DOHH2 (cell line): Measurements from ENCODE around the gene CTRL.

Experiments used
- EZH2phosphoT487 ChIP-seq: fragments of 200-600 bp; sonication (generic); IDR thresholded peaks from 2 replicates; pipeline ENCODE4 v1.6.1; 2017; ENCODE audit warnings: borderline replicate concordance, mild to moderate bottlenecking, antibody characterized with exemption, low read length, moderate library complexity, mixed read lengths
- TF ChIP-seq, protein P1 (sequence below): fragments of 200-600 bp; sonication (generic); IDR thresholded peaks from one replicate; pipeline ENCODE4 v1.5.1; 2014; ENCODE audit warnings: antibody characterized with exemption, mild to moderate bottlenecking, low read depth, low read length; ENCODE audit not compliant: poor library complexity, severe bottlenecking

DNA sequence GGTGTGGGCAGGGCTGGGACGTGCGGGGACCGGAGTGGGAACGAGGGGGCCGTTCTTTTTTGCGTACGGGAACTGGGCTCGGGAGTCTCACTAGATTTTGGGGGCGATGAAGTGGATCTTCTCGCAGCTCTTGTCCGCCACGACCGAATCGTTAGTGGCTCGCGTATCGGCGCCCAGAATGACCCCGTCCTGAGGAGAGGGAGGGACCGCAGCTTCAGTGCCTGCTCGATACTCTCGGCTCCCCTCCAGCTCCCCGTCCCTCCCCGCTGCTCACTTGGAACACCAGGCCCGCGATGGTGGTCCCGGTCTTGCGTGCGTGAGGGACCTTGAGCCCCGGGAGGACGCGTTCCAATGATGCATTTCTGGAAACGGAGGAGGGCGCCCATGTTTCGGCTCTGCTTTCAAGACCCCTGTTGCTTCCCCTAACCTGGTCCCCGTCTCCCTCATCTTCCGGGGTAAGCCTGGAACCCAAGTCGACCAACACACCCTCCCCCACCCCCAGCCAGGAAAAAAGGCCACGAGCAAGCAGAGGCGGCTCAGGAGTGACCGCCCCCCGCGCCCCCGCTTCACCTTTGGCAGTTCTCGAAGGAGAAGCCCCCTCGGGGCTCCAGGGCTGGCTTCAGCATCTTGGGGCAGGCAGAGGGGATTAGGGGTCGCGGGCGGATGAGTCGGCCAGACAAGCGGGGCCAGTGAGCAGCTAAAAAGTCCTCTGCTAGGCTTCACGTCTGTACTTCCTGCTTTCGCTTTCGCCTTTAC is 4.6 kb upstream of the CTRL start, which contains the start of gene PSMB10:
- TF ChIP-seq, protein P1, sequence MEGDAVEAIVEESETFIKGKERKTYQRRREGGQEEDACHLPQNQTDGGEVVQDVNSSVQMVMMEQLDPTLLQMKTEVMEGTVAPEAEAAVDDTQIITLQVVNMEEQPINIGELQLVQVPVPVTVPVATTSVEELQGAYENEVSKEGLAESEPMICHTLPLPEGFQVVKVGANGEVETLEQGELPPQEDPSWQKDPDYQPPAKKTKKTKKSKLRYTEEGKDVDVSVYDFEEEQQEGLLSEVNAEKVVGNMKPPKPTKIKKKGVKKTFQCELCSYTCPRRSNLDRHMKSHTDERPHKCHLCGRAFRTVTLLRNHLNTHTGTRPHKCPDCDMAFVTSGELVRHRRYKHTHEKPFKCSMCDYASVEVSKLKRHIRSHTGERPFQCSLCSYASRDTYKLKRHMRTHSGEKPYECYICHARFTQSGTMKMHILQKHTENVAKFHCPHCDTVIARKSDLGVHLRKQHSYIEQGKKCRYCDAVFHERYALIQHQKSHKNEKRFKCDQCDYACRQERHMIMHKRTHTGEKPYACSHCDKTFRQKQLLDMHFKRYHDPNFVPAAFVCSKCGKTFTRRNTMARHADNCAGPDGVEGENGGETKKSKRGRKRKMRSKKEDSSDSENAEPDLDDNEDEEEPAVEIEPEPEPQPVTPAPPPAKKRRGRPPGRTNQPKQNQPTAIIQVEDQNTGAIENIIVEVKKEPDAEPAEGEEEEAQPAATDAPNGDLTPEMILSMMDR: no peak
- TF ChIP-seq EZH2phosphoT487: no peak
